Ectodermal cell (in vitro differentiated cells): ENCODE results near the gene ARHGAP4.

ENCODE experiments used
- H3K27ac ChIP-seq: 2 replicates; pipeline ENCODE4 v1.7.0; 2013; ENCODE audit warnings: mild to moderate bottlenecking, low read depth, low read length; ENCODE audit not compliant: insufficient read depth, poor library complexity, severe bottlenecking
- H3K27me3 ChIP-seq: 2 replicates; pipeline ENCODE4 v1.7.0; 2013; ENCODE audit warnings: mild to moderate bottlenecking, low read length; ENCODE audit not compliant: insufficient read depth, control insufficient read depth, poor library complexity, severe bottlenecking
- H3K36me3 ChIP-seq: one replicate; pipeline ENCODE4 v1.7.0; 2013; ENCODE audit warnings: low read length; ENCODE audit not compliant: control insufficient read depth, insufficient read depth
- H3K4me1 ChIP-seq: one replicate; pipeline ENCODE4 v1.7.0; 2013; ENCODE audit warnings: low read length; ENCODE audit not compliant: control insufficient read depth, insufficient read depth
- H3K4me3 ChIP-seq: 2 replicates; pipeline ENCODE4 v1.7.0; 2013; ENCODE audit warnings: low read depth, low read length, control low read depth; ENCODE audit not compliant: insufficient read depth
- H3K9me3 ChIP-seq: 2 replicates; pipeline ENCODE4 v1.7.0; 2013; ENCODE audit warnings: mild to moderate bottlenecking, low read length, moderate library complexity; ENCODE audit not compliant: control insufficient read depth
- WGBS, 2 experiments: methylation state at CpG; one replicate each; pipeline ENCODE4 v1.1.7; 2013; ENCODE audit warnings: missing lambda C conversion rate in 2 of 2; 5-methylcytosine and 5-hydroxymethylcytosine counted together

The ARHGAP4 gene

GRCh38 chrX:153926552-153926857 is 441 bp upstream of the ARHGAP4 start:
- Histone ChIP-seq H3K4me1 (peaks cover 11% of the 10 kb centered on the region), H3K36me3 (no peaks in the 10 kb centered on the region), H3K4me3 (peak overlapping the region; percentile 26), H3K27me3 (peaks cover 8% of the 10 kb centered on the region), H3K27ac (no peak overlapping the region), H3K9me3 (no peaks in the 10 kb centered on the region)
- 13 to 17% methylated on average over 2 to 4 of the region's 4 CpGs for WGBS, 2 experiments

- Histone ChIP-seq H3K4me1 (peaks cover 11% of the 10 kb centered on the region), H3K4me3 (peak overlapping the region; percentile 26), H3K27me3 (peaks cover 8% of the 10 kb centered on the region), H3K36me3 (no peaks in the 10 kb centered on the region), H3K27ac (no peak overlapping the region), H3K9me3 (no peaks in the 10 kb centered on the region)
- 84 to 87% methylated on average over 4 of the region's 4 CpGs for WGBS, 2 experiments
Observed at GRCh38 chrX:153925387-153925738, 701 bp downstream of the ARHGAP4 start.

- peaks cover 11% of the 10 kb centered on the region for H3K4me1 ChIP-seq
Observed at GRCh38 chrX:153924149-153924861, 1.8 kb downstream of the ARHGAP4 start.

GRCh38 chrX:153922932-153923857 is 2.9 kb downstream of the ARHGAP4 start:
- WGBS, 2 experiments, result 74 to 75% methylated on average over 25 of the region's 25 CpGs
- Histone ChIP-seq H3K27me3 (peaks cover 8% of the 10 kb centered on the region), H3K4me1 (peaks cover 11% of the 10 kb centered on the region), H3K4me3 (no peak overlapping the region), H3K27ac (no peak overlapping the region), H3K9me3 (no peaks in the 10 kb centered on the region), H3K36me3 (no peaks in the 10 kb centered on the region)

More at GRCh38 chrX:153924149-153924861, 1.8 kb downstream of the ARHGAP4 start:
- Histone ChIP-seq H3K27me3 (peaks cover 8% of the 10 kb centered on the region), H3K36me3 (no peaks in the 10 kb centered on the region), H3K27ac (no peak overlapping the region), H3K4me3 (no peak overlapping the region), H3K9me3 (no peaks in the 10 kb centered on the region)
- 78 to 79% methylated on average over 14 of the region's 14 CpGs for WGBS, 2 experiments

GRCh38 chrX:153921511-153922446 is 4.3 kb downstream of the ARHGAP4 start:
- H3K4me3 ChIP-seq, result no peak overlapping the region
- H3K36me3 ChIP-seq, result no peaks in the 10 kb centered on the region
- WGBS, 2 experiments, result 91 to 92% methylated on average over 40 of the region's 40 CpGs
- no peaks in the 10 kb centered on the region for H3K9me3 ChIP-seq
- H3K27ac ChIP-seq, result no peak overlapping the region
- peaks cover 8% of the 10 kb centered on the region for H3K27me3 ChIP-seq
- H3K4me1 ChIP-seq, result peaks cover 6% of the 10 kb centered on the region

- no peak overlapping the region for H3K4me3 ChIP-seq
Observed at GRCh38 chrX:153921070-153921469, 5.0 kb downstream of the ARHGAP4 start.

GRCh38 chrX:153920546-153920945 is 5.5 kb downstream of the ARHGAP4 start:
- Histone ChIP-seq H3K9me3 (no peaks in the 10 kb centered on the region), H3K36me3 (no peaks in the 10 kb centered on the region), H3K27ac (no peak overlapping the region), H3K4me3 (no peak overlapping the region), H3K4me1 (no peaks in the 10 kb centered on the region), H3K27me3 (peaks cover 4% of the 10 kb centered on the region)
- 95 to 98% methylated on average over 14 of the region's 14 CpGs for WGBS, 2 experiments

More at GRCh38 chrX:153921070-153921469, 5.0 kb downstream of the ARHGAP4 start:
- H3K9me3 ChIP-seq, result no peaks in the 10 kb centered on the region
- WGBS, 2 experiments, result 91 to 92% methylated on average over 16 of the region's 16 CpGs
- H3K27ac ChIP-seq, result no peak overlapping the region
- peaks cover 8% of the 10 kb centered on the region for H3K27me3 ChIP-seq
- no peaks in the 10 kb centered on the region for H3K36me3 ChIP-seq
- H3K4me1 ChIP-seq, result no peaks in the 10 kb centered on the region

GRCh38 chrX:153919281-153919680 is 6.8 kb downstream of the ARHGAP4 start:
- Histone ChIP-seq H3K27me3 (no peaks in the 10 kb centered on the region), H3K4me3 (no peak overlapping the region), H3K9me3 (no peaks in the 10 kb centered on the region), H3K36me3 (no peaks in the 10 kb centered on the region), H3K27ac (no peak overlapping the region), H3K4me1 (no peaks in the 10 kb centered on the region)
- 97 to 98% methylated on average over 13 of the region's 13 CpGs for WGBS, 2 experiments

GRCh38 chrX:153917869-153918268 is 8.2 kb downstream of the ARHGAP4 start:
- 94 to 96% methylated on average over 6 of the region's 6 CpGs for WGBS, 2 experiments
- H3K36me3 ChIP-seq, result no peaks in the 10 kb centered on the region
- H3K27ac ChIP-seq, result no peak overlapping the region
- no peaks in the 10 kb centered on the region for H3K27me3 ChIP-seq
- H3K4me1 ChIP-seq, result no peaks in the 10 kb centered on the region
- no peaks in the 10 kb centered on the region for H3K9me3 ChIP-seq
- no peak overlapping the region for H3K4me3 ChIP-seq
